Neuron (in vitro differentiated cells): Measurements from ENCODE around the gene SPRED2.

Source experiments
- H2AFZ ChIP-seq: one replicate; pipeline ENCODE4 v1.6.1; 2013; ENCODE audit warnings: low read depth, mild to moderate bottlenecking, inconsistent platforms, low read length, moderate library complexity
- H3K27me3 ChIP-seq: one replicate; pipeline ENCODE4 v1.6.1; 2013; ENCODE audit warnings: low read length; ENCODE audit not compliant: insufficient read depth
- H3K36me3 ChIP-seq: one replicate; pipeline ENCODE4 v1.6.1; 2013; ENCODE audit warnings: low read length; ENCODE audit not compliant: insufficient read depth
- H3K4me1 ChIP-seq: one replicate; pipeline ENCODE4 v1.6.1; 2013; ENCODE audit warnings: low read length; ENCODE audit not compliant: insufficient read depth
- H3K4me3 ChIP-seq: 2 replicates; pipeline ENCODE4 v1.5.1; 2013; ENCODE audit warnings: mild to moderate bottlenecking, low read length, moderate library complexity
- H3K9me3 ChIP-seq: one replicate; pipeline ENCODE4 v1.6.1; 2013; ENCODE audit warnings: low read length

Gene SPRED2

DNA sequence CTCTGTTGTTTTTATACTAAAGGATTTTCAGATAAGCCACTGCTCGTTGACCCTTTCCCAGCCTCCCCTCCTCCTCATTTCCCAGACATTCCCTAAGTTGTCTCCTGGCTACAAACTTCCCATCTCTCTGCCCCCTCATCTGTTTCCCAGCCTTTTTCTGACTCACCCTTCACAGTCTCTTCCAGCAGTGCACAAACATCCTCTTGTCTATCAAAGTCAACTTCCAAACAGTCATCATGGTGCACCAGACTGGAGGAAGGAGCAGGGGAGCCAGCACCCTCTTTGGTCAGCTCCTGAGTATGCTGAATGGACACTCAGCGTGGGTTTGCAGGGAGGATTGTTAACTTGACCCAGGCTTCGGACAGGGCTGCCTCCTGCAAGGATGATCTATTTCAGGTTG is 26.6 kb upstream of the SPRED2 start:
- Histone ChIP-seq H3K4me1 (peaks cover 17% of the 10 kb centered on the region), H3K36me3 (no peaks in the 10 kb centered on the region), H3K4me3 (no peak overlapping the region), H2AFZ (no peak overlapping the region), H3K27me3 (no peaks in the 10 kb centered on the region), H3K9me3 (no peaks in the 10 kb centered on the region)

DNA sequence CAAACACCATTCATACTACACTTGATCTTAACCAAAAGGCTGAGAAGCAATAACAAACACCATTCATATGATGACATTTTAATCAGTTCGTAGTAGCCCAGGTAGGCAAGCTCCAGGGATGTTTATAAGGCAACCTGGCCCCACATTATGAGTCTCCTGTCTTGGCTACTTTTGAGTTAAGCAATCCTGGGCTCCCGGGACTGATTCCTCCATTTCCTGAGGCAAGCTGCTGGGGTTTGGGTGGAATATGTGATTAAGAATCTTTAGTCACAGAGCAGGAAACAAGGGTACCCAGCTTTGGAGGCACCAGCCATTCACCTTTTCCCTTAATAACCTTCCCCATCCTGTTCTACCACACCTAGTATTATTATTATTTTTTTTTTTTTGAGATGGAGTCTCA is 24.5 kb upstream of the SPRED2 start:
- H3K4me3 ChIP-seq = no peak overlapping the region
- H3K36me3 ChIP-seq = no peaks in the 10 kb centered on the region
- no peaks in the 10 kb centered on the region for H3K27me3 ChIP-seq
- H2AFZ ChIP-seq = no peak overlapping the region
- H3K4me1 ChIP-seq = peaks cover 17% of the 10 kb centered on the region
- H3K9me3 ChIP-seq = no peaks in the 10 kb centered on the region

DNA sequence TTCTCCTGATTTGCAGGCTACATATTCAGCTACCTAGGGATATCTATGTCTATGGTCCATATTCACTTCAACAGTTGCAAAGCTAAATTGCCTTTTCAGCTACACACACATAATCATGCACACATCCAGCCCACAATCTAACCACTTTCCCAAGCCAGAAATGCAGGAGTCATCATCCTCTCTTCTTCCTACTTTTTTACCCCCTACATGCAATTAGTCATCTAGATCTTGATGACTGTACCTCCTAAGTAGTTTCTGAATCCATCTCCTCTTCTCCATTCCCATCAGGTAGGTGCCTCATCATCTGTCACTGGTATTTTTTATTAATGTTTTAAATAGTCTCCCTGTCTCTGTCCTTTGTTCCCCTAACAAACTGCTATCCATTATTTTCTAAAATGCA is 23.7 kb upstream of the SPRED2 start:
- Histone ChIP-seq H2AFZ (no peak overlapping the region), H3K9me3 (no peaks in the 10 kb centered on the region), H3K27me3 (no peaks in the 10 kb centered on the region), H3K36me3 (no peaks in the 10 kb centered on the region), H3K4me3 (no peak overlapping the region), H3K4me1 (peaks cover 17% of the 10 kb centered on the region)

DNA sequence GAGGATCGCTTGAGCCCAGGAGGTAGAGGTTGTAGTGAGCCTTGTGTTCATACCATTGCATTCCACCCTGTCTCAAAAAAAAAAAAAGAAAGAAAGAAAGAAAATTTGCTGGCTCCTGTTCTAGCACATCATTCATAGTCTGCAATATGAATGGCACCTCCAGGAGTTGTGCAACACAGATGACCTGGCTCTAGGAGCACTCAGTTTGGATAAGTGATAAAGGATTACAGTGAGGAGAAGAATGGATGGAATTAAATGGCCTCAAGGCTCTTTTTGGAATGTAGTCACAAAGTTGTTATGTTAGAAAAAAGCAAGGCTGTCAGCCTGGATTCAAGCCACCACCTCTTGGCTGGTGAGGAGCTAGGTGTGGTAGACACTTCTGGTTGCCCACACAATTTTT is 21.5 kb upstream of the SPRED2 start:
- Histone ChIP-seq H3K4me3 (no peak overlapping the region), H2AFZ (no peak overlapping the region), H3K27me3 (no peaks in the 10 kb centered on the region), H3K36me3 (no peaks in the 10 kb centered on the region), H3K9me3 (no peaks in the 10 kb centered on the region), H3K4me1 (peaks cover 4% of the 10 kb centered on the region)

- Histone ChIP-seq H3K4me3 (no peak overlapping the region), H3K4me1 (no peaks in the 10 kb centered on the region), H3K9me3 (no peaks in the 10 kb centered on the region), H3K36me3 (no peaks in the 10 kb centered on the region), H2AFZ (no peak overlapping the region), H3K27me3 (no peaks in the 10 kb centered on the region)
Measured at GRCh38 chr2:65452150-65452895, 19.9 kb upstream of the SPRED2 start.

GRCh38 chr2:65450810-65451209 is 18.4 kb upstream of the SPRED2 start:
- H3K27me3 ChIP-seq = no peaks in the 10 kb centered on the region
- no peaks in the 10 kb centered on the region for H3K36me3 ChIP-seq
- no peaks in the 10 kb centered on the region for H3K9me3 ChIP-seq
- H2AFZ ChIP-seq = no peak overlapping the region
- no peak overlapping the region for H3K4me3 ChIP-seq
- H3K4me1 ChIP-seq = no peaks in the 10 kb centered on the region

DNA sequence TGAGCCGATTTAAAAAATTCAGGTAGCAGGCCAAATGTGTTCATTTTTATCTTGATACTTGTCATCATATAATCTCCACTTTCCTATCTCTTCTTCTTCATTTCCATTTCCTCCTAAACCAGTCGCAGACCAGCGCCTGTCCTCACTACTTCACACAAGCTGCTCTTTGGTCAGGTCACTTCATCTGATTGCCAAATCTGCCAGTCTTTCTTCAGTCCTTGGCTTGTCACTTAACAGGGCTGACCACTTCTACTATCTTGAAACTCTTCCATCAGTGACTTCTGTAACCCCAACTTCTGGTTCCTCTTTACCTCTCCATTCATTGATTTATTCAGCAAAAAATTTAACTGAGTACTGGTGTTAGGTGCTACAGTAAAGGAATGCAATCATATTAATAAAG is 18.0 kb upstream of the SPRED2 start:
- no peaks in the 10 kb centered on the region for H3K27me3 ChIP-seq
- H3K4me1 ChIP-seq = no peaks in the 10 kb centered on the region
- no peaks in the 10 kb centered on the region for H3K9me3 ChIP-seq
- no peaks in the 10 kb centered on the region for H3K36me3 ChIP-seq
- H3K4me3 ChIP-seq = no peak overlapping the region
- no peak overlapping the region for H2AFZ ChIP-seq

DNA sequence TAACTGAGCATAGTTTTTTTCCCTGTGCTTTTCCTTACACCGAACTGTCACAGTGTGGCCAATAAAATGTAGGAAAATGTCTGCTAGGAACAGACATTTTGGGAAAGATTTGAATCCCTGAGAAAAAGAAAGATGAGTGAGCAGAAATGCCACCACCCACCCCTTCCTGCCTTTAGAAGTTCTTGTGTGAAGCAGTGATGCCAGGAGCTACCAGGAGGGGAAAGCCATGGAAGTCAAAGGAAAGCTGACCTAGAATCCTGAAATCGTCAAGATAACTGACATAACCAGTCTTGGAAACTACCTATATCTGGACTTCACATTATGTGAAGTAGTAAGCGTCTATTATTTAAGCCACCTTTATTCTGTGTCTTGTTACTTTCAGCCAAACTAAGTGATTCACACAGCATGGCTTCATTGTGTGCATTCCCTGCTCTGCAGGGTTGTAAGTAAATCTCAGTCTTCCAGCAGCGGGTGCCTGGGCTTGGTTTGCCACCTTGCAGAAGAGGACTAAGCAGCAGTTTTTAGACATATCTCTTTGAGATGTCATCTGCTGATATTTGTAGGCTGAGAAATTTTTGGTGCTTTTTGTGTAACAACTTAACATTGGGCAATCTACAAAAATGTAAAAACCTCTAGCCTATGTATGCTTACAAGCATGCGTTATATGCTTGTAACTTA is 11.2 kb upstream of the SPRED2 start:
- Histone ChIP-seq H3K4me1 (peaks cover 9% of the 10 kb centered on the region), H2AFZ (no peak overlapping the region), H3K27me3 (no peaks in the 10 kb centered on the region), H3K4me3 (no peak overlapping the region), H3K9me3 (peaks cover 4% of the 10 kb centered on the region), H3K36me3 (no peaks in the 10 kb centered on the region)

- Histone ChIP-seq H3K9me3 (peaks cover 4% of the 10 kb centered on the region), H3K36me3 (no peaks in the 10 kb centered on the region), H2AFZ (no peak overlapping the region), H3K4me1 (peaks cover 20% of the 10 kb centered on the region), H3K4me3 (no peak overlapping the region), H3K27me3 (no peaks in the 10 kb centered on the region)
Measured at GRCh38 chr2:65442420-65443020, 10.1 kb upstream of the SPRED2 start.

GRCh38 chr2:65438137-65438899 is 5.9 kb upstream of the SPRED2 start:
- Histone ChIP-seq H3K36me3 (no peaks in the 10 kb centered on the region), H3K9me3 (peaks cover 4% of the 10 kb centered on the region), H3K27me3 (no peaks in the 10 kb centered on the region), H2AFZ (no peak overlapping the region), H3K4me1 (peaks cover 41% of the 10 kb centered on the region), H3K4me3 (no peak overlapping the region)

DNA sequence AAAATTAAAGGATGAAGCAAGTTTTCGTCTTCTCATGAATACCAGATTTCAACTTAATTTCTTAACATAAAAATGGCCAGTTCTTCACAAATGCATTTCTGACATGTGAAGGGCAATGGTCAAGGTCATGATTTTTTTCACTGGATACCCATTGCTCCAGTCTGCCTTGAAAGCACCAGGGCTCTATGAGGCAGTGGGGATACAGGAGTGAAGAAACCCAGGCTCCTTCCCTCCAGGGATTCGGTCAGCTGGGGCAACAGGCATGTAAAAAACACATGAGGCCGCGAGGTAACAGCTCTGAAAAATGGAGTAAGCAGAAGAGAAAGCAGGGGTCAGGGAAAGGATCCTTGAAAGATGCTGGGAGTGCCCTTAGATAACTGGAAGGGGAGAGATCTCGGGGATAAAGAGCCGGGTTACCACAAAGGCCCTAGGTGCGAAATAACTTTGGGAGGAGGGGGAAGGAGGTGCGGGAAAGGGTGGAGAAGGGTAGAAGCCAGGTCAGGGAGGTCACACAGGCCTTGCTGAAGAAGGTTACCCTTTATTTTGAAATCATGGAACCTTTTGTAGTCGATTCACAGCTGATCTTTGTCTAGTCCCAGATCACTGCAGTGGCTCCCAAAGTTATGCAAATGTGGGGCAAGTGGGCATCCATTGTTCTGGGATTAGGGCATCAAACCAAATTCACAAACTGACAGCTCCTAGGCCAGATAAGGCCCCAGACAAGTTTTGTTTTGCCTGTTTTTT is 5.2 kb upstream of the SPRED2 start:
- Histone ChIP-seq H3K4me1 (peaks cover 41% of the 10 kb centered on the region), H3K9me3 (peaks cover 2% of the 10 kb centered on the region), H3K36me3 (no peaks in the 10 kb centered on the region), H2AFZ (no peak overlapping the region), H3K27me3 (no peaks in the 10 kb centered on the region), H3K4me3 (peak overlapping the region; percentile 67)

DNA sequence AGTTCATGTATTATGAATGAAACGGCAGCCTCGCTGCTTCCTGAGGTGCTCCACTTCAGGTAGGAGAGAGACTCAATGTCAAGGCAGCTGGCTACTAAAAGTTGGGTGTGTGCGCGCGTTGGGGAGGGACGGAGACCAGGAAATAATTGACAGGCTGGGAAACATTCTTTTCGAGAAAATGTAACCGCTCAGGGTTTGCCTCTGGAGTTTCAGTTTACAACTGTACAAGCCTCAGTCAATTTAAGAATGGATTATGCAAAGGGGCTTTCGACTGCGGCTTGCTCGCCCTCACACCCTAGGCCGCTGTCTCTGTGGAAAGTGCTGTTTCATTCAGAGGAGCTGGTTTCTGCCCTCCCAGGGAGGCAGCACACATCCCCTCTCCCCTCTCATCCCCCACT is 4.4 kb upstream of the SPRED2 start:
- Histone ChIP-seq H3K4me1 (peaks cover 41% of the 10 kb centered on the region), H3K27me3 (no peaks in the 10 kb centered on the region), H3K9me3 (no peaks in the 10 kb centered on the region), H2AFZ (peak overlapping the region; percentile 90), H3K4me3 (peak overlapping the region; percentile 67), H3K36me3 (no peaks in the 10 kb centered on the region)
